Activated T-cell treated with anti-CD3 and anti-CD28 coated beads for 1 hour (primary cell): ENCODE measurements around the gene LMX1A.

Experiments
- DNase-seq: peaks from one replicate; pipeline ENCODE4 v3.0.0-alpha.2; 2020; ENCODE audit warnings: low read depth

LMX1A gene

DNA sequence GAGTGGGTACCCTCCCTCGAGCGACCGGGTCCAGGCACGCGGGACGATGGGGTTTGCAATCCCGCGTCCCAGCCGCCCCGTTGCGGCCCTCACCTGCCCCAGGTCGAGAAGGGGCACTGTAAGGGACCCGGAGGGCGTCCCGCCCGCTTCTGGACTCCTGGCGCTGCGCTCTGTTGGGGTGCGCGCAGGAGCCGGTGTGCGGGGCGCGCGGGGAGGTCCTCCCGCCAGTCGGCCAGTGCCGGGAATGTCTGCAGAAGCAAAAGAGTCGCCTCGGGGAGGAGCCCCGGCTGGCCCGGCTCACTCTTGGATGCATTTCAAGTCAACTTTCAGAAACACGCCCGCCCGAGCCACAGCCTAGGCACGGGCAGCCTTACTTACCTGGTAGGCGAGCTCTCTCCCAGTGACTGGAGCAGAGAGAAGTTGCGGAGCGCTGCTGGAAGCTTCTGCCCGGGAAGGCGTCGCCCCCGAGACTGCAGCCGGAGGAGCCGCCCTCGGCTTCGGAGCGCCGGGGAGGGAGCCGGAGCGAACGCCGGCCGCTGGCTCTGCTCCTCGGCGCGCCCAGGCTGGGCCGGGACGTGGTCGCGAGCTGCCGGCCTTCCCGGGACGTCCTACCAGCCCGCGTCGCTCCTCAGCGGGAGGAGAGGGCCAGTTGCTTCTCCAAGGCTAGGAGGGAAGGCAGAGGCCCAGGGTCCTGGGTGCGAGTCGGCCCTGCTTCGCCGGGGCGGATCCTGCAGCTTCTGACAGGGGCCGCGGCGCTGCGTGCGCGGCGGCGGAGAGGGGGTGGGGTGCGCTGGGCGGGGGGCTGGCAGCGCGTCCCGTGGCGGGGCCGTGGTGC, at the start of gene LMX1A:
LMX1A (minus strand) TSS at position 739 of the 835 bp plus-strand sequence. CDS start 1,156 bp downstream, outside the sequence.
- no peak for DNase-seq

DNA sequence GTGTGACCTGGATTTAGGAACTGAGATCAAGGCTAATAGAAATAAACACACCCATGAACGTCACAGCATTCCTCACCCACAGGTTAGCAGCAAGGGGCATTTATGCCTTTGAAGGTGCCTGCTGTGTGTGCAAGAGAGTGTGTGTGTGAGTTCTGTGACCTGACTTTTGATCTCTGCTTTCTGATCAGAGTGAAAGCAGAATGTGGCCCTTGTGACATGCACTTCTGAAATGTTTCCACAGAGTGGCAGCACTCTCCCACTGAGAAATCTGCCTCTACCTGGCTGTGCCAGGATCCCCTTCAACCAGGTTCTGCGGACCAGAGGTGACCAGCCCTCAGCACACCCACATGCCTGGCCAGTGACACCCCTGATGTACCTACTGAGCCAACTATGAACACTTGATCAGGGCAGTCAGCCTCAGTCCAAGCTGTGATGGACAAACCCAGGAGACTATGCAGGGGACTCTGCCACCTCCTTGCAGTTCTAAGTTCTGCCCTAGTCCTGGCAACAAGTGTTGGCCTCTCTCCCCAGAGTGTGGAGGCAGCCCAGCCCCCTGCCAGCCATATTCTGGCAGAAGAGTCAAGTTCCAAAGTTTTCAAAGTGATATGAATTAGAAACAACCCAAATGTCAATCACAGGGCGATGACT, 47.4 kb upstream of the LMX1A start:
- DNase-seq = no peak

DNA sequence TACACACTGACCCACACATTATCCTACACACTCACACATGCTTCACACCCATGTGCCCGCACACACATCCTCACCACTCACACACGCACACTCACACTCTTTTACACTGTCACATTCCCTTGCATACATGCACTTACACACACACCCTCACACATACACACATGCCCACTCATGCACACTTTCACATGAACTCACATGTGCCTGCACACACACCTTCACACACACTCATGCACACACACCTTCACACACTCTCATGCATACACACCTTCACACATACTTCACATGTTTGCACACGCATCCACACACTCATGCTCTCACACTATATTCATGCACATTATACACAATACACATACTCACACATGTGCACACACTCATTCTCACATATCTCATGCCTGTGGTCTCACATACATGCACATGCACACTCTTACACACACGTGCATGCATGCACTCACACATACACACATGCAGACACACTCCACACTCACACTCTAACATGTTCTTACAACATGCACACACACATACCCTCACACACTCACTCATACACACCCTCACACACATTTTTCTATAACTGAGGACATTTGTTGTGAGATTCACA, 46.1 kb upstream of the LMX1A start:
- no peak for DNase-seq

DNA sequence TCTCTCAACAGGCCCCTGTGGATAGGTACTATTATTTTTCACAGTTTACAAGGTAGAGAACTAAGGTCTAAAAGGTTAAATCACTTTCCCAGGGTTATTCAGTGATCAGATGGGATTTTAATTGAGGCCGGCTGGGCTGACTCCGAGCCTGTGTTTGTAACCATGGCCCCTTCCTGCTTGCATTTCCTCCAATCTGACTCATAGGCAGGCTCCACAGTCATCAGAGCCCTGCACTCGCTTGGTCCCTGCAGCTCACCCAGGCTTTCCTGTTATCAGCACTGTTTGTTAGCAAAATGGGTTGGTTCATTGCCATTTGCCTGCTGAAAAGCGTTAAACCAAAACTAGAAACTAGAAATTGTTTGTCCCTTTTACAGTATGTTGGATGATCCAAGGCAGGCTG, 41.4 kb upstream of the LMX1A start:
- no peak for DNase-seq

DNA sequence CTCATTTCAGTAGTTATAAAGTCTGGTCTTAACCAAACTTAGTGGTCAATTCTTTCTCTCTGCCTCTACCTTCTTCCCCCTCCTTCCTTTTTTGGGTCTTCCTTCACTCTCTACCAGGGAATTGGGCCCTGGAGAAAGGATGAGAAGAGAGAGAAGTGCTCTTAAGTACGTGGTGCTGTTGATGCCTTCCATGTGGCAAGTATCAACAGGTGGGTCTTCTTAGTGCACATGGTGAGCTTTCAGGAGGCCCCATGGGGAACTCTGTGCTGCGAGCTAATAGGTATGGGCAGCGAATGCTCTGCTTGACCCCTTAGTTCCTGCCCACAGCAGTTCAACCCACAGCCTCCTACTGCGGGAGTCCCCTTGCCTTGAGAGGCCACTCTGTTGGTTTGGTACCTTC, 39.4 kb upstream of the LMX1A start:
- DNase-seq = no peak

DNA sequence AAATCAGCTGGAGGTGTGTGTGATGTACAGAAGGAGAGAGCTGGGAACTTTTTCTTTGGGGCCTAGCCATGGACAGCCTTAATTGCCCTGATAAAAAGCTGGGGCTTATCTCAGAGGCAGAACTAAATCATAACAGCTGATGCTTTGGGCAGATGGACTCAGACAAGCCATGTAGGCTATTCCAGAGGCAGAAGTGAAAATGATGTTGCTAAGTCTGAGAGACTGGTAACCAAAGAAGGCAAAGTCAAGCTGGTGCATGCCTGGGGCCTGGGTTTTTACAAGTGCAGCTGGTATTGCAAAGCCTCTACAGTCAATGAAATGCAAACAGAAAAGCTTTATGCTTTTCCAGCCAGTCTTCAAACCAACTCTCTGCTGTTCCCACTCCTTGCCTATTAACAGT, 39.0 kb upstream of the LMX1A start:
- DNase-seq = no peak

DNA sequence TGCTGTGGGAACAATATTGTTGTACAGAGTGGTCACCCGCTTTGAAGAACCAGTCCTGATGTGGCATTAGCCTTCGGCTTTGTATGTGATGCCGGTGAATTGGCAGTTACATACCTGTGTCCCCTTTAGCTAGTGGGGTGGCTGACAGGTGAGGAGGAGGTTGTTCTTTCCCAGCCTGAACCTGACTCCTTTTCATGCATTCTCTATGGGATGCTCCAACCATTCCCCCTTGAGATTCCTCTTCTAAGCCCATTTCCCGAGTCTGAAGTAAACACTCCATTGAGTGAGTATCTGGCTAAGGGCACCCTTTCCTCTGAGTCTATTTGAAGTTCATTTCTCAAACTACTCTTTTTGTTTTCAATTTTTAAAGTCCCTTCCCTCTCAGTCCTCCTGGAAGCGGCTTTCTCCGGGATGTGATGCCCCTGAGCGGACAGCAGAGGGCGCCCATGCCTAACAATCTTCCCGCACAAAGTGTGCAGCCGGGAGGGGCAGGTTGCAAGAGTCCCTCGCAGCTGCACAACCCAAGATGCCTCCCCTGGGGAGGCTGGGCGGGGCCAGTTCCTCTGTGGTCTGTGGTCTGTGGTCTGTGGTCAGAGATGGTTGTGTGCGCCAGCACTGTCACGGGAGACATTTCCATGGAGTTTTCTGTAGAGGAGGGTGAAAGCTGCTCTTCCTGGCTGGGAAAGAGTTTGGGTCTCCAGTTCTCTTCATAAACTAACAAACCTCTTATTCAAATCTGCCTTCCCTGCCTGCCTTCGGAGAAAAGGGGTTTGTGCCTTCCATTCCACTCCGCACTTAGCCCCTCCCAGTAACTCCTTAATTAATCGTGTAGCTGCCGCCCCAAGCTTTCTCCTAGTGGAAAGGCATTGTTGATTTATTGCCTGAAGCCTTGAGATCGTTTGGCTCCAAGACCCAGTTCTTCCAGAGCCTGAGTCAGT, 36.4 kb upstream of the LMX1A start:
- peak; percentile 82 for DNase-seq

DNA sequence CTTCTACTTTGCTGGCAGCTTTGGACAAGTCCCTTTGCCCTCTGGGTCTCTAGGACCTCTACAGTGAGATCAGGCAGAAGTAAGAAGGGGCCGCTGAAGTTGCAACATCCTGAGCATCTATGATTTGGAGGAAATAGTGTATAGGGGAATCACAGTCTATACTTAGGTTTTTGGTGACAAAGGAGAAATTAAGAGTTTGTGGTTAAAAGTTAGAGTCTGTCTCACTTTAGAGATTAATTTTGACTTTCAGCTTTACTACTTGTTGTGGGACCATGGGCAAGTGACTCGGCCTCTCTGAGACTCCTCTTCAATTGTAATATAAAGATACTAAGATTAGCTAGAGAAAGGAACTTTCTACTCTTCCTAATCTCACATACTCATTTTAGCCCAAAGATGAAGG, 33.1 kb upstream of the LMX1A start:
- DNase-seq = no peak

DNA sequence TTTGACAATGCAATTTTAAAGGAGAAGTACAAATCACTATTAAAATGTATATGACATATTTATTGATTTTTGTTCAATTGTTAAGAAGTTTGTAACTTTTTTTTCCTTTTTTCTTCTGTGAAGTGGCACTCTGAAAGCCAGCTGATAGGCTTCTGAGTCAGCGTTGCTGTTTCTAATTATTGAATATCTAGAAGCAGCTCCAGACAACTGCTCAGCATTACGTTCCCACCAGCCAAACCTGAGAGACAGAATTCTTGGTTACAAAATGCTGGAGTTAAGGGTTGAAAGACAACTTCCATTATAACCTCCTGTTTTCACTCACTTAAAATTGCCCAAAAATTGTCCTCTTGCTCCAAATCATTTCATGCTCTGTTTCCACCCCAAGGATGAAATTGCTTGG, 31.4 kb upstream of the LMX1A start:
- DNase-seq = no peak

DNA sequence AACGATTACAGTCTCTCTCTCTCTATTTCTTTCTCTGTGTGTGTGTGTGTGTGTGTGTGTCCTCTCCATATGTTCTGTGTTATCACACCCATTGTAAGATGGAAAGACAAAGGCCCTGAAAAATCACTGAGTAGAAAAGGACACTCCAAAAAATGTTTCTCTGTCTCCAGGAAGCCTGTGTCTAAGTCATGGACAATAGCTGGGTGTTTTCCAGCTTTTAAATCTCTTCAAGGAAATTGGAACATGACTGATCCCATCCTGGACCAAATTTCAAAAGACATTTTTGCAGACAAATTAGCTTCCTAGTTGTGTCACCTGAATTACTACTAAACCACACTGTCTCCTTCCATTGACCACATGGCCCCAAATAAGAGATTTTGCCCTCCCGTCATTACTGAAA, 31.0 kb upstream of the LMX1A start:
- no peak for DNase-seq

DNA sequence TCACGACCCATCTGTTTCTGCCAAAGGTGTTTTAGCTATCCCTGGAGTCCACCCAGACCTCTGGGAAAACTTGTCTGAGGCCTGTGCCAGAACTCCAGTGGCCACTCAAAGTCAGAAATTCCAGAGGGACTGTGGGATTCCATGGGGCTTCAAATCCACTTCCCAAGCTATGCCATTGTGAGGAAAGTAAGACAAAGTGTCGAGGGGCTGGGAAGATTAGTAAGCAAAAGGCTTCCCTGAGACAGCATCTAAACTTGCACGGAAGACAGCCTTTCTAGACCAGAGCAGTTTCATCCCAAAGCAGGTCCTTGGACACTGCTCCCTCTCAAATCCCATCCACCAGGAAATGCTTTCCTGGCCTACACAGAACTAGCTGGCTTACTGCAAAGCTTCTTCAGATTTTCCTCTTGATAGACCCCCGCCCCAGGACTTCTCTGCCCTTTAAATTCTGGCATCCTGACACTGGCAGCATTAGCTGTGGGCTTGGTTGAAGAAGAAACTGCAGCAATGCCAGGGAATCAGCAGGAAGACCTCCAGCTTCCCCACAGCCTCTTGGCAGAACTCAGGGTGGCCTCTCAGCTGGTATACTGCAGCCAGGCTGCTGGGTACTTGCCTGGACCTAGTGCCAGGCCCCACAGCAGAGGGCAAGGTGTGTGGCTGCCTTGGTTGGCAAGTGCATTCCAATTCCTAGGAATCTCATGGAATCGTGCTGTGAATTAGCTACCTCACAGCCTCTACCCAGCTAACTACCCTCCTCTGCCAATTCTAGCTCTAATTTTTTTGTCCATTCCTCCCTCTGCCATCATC, 27.3 kb upstream of the LMX1A start:
- no peak for DNase-seq

DNA sequence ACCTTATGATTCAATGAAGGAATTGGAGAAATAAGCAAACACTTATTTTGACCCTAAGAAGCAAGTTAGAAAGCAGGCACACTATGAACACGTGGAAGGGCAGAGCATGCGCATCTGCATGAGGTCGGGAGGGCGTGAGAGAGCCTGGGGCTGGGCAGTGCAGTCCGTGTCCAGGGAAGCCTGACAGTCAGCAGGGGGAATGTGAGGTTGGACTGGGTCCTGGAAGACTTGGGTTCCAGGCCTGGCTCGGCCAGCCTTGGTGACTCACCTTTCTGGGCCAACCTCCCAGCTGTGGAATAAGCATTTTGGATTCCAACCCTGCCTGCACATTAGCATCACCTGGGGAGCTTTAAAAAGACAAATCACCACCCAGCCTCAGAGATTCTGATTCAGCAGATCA, 26.6 kb upstream of the LMX1A start:
- DNase-seq = no peak

DNA sequence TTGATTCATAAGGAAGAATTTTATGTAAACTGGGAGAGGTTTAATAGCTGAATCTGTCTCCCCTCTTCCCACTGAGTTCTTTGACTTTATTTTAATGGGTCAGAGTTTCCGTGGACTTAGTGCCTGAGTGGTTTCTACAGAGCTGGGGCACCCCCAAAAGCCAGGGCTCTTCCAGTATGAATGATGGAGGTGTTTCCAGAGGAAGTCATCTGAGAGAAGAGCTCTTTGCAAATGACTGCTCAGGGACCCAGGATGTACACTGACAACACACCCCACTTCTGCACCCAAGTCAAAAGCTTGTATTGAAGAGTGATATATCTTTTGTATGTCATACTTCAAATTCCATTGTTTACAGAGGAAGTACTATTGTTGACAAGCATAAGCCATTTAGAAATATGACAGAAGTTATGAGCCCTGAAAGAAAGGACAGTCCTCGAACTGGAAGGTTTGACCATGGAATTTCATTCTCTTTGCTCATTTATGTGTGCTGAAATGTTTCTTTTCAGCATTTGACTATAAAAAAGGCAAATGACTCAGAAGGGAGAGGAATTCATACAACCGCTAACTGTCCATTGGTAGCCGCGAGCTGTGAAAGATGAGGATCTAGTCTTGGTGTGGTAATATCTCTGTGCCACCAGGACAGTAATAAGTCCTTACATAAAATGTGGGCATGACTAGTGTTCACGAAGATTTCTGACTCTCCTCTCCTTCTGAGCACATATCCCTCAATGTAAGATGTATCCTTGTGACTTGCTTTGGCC, 25.4 kb upstream of the LMX1A start:
- no peak for DNase-seq

DNA sequence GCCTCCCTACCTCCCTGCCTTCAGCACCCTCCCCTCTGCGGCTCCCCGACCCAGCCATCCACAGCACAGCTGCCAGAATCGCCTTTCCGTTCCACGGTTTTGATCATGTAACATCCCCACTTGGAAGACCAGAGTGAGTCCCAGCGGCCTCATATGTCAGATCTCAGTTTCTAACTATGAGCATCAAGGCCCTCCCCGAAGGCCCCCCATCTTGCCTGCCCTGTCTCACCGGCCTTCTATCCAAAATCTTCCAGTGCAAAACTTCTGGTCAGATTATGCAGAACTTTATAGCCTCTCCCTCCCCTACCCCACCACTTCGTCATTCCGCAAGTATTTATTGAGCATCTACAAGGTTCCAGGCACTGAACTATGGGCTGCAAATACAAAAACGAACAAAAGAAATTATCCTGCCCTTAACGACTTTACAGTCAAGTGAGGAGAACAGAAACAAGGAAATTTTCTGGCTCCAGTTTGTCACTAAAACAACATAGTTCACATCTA, 20.3 kb upstream of the LMX1A start:
- DNase-seq = no peak

DNA sequence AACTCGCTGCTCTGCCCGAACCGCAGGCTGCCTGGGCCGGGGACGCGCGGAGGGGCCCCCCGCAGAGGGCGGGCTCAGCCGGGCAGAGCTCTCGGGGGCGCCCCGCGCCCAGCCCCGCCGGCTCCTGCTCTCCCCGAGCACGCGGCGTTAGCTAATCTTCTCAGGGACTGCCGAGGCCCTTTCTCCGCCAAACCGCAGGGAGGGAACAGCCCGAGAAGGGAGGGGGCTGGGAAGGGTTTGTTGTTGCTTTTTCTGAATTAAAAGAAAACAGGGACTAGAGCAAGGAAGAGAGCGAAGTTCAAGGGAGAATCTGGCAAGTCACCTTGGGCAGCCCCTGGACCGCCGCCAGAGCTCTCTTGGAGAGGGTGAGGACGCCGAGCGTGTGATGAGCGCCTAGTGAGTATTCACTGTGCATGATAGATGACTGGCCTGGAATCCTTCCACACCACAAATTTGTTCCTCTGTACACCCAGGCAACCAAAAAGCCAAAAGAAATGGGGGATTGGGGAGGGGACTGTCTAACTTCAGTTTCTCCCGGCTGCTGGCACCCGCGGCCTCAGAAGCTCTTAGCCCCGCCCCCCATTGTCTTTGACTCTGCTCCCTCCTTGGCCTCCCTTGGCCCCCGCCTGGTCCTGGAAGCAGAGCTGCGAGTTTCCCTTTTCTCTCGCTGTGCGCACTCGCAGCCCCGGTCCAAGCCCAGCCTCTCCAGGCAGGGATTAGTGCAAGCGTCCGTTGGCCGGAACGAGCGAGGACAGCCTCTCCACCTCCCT, 19.7 kb upstream of the LMX1A start:
- DNase-seq = peak; percentile 8

DNA sequence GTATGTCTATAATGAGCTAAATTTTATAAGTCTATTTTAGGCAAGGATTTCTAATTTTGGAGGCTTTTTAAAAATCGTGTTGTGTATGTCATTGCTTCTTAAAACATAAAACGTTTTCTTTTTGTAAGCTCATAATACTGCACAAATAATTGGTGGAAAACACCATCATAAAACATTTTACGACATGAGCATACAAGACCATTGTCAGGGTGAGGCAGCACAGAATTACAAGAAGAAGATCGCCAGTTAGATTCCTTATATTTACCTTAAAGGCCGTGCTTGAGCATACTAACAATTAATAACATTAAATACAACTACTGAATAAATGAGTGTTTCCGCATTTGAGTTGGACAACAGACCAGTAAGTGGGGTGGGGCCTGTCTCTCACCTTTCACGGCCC, 19.1 kb upstream of the LMX1A start:
- DNase-seq = no peak

DNA sequence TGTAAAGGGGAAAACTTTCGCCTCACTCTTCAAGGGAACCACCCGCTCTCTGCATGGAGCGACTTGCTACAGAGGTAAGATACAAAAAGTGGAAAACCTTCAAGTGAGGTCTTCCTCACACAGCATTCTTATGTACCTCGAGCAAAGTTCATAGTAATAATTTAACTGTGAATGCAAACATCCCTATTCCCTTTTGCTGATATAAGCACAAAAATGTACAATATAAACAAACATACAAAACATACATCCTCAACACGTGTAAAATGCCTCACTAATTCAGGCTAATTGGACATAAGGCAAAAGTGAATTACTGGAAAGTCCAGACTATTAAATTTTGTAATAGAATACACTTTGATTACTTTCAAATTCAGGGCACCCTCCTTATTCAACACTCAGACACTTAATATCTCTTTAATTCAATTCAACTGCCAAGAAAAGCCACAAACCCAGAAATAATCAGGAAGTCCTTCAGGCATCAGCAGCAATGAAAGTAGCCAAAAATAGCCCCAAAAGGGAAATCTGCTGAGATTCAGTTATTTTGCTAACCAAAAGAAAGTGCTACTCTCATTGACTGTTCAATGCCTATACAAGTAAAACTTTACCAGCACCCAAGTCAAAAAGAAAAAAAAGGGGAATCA, 15.2 kb upstream of the LMX1A start:
- DNase-seq = no peak

DNA sequence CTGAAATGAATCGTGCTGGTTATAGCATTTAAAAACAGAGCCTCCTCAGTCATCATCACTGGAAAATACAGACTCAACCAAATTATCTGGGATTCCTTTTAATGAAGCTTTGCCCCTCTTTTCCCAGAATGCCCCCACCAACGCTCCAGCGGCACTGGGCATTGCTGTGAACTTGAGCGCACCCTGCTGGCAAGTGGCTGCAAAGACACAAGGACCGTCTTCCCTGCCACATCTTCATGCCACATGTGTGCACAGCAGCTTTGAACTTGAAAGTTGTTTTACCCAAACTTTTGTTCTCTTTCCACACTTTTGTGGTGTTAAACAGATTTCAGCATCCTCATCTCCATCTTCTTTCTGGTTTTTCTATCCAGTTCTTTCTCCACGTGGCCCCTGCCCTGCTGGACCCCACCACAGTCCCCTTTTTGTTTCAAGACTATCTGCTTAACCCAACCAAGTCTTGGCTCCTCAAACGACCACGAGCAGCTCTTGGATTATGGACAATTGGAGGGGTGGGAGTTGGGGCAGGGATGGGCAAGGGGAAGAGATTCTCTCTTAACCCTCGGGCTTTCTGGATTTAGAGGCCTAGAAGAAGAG, 12.8 kb upstream of the LMX1A start:
- peak; percentile 46 for DNase-seq
